ENCODE data around the gene CAMSAP1. TPM values are rescaled to one million over a fixed set of nuclear protein-coding genes. Genes with fewer than 3 reads are reported as not detected.

Gene CAMSAP1
- total and polyA plus RNA-seq, 7 donors: 2.3 to 37.7 (median 19.4) TPM

DNA sequence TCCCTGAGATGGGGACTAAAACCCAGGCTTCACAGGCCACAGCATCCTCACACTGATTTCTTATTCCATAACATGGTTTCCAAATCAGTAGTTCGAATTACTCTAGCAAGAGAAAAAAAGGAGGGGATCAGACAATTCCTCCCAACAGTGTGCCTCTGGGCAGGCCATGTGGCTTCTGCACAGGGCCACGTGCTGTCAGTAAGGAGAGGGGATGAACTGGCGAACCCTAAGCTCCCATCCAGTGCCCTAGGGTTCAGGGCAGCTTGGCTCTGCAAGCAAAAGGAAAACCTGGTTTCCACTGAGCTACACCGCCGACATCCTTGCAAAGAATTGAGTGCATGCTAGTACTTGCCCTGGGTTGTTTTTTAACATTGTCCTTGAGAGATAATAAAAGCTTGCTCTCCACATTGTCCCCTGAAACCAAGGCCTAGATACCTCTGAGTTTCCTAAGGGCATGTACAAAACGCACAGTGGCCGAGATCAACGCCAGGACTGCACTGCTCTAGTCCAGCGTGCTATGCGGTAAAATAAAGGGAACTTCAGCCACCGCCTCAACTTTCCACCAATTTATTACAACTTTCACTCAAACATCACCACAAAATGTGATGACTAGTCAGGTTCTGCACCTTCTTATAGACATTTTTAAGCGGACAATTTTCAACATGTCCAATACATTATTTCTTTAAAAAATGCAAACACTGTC lies 4.5 kb downstream of the CAMSAP1 start:
- Histone ChIP-seq H3K36me3 (no peaks in the 10 kb centered on the region), H3K27me3 (no peaks in the 10 kb centered on the region), H3K27ac (no peak overlapping the region), H3K4me1 (peaks cover 0 to 31% (median 18%) of the 10 kb centered on the region in 4 donors), H3K4me3 (no peak overlapping the region), H3K9me3 (no peaks in the 10 kb centered on the region)
- TF ChIP-seq POLR2A (IDR thresholded peaks at IDR 0.05) (no peak), POLR2AphosphoS5 (IDR thresholded peaks at IDR 0.05) (no peak)
- no peak for DNase-seq
- intact Hi-C loops (cut with DNase I): no loop called here
- 94% methylated on average over 12 of the region's 12 CpGs for WGBS, 2 donors

DNA sequence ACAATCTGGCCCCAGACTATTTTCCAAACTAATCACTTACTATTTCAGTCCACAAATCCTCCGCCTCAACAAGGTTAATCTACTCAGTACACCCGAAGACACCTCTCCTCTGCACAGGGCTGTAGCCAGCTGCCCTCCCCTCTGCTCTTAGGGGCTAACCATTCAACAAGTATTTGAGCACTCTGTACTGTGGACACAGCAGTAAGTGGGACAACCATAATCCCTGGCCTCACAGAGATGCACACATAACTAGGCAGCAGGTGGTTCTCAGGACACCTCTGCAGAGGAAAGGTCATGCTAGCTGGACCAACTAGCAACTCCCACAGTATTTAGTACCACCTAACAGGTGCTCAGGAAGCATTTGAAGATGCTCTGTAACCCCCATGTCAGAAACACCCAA lies 5.5 kb downstream of the CAMSAP1 start:
- Histone ChIP-seq H3K4me3 (no peak overlapping the region), H3K9me3 (no peaks in the 10 kb centered on the region), H3K4me1 (peaks cover 0 to 34% (median 18%) of the 10 kb centered on the region in 4 donors), H3K36me3 (no peaks in the 10 kb centered on the region), H3K27me3 (no peaks in the 10 kb centered on the region), H3K27ac (no peak overlapping the region)
- WGBS, 2 donors: 94% methylated on average over 2 of the region's 2 CpGs
- DNase-seq: no peak
- TF ChIP-seq, protein P1, sequence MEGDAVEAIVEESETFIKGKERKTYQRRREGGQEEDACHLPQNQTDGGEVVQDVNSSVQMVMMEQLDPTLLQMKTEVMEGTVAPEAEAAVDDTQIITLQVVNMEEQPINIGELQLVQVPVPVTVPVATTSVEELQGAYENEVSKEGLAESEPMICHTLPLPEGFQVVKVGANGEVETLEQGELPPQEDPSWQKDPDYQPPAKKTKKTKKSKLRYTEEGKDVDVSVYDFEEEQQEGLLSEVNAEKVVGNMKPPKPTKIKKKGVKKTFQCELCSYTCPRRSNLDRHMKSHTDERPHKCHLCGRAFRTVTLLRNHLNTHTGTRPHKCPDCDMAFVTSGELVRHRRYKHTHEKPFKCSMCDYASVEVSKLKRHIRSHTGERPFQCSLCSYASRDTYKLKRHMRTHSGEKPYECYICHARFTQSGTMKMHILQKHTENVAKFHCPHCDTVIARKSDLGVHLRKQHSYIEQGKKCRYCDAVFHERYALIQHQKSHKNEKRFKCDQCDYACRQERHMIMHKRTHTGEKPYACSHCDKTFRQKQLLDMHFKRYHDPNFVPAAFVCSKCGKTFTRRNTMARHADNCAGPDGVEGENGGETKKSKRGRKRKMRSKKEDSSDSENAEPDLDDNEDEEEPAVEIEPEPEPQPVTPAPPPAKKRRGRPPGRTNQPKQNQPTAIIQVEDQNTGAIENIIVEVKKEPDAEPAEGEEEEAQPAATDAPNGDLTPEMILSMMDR (IDR thresholded peaks at IDR 0.05): no peak
- TF ChIP-seq POLR2AphosphoS5 (IDR thresholded peaks at IDR 0.05) (no peak), EP300 (IDR thresholded peaks at IDR 0.05) (no peak), POLR2A (IDR thresholded peaks at IDR 0.05) (no peak)
- intact Hi-C loops (cut with DNase I): no loop called here

DNA sequence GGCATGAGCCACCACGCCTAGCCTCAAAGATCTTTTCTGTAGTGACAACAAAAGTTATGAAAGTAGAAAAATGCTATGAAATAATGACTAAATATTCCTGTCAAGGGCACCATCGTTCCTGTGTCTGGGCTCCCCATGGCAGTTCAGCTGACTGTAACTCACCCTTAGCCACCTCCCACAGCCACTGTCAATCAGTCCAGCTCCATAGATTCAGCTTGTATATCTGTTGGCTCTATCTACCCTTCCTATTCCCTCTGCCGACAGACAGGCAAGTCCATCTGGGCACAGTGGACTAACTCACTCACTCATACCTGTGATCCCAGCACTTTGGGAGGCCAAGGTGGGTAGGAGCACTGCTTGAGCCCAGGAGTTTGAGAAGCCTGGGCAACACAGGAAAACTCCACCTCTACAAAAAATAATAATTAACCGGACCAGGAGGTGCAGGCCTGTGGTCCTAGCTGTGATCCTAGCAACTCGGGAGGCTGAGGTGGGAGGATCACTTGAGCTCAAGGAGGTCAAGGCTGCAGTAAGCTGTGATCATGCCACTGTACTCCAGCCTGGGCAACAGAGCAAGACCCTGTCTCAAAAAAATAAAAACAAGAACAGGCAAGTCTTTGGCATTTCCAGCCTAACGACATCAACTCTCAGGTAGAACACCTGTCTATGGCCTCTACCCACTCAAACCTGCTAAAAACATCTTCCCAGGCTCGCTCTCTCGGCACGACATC lies 6.2 kb downstream of the CAMSAP1 start:
- Histone ChIP-seq H3K4me3 (no peak overlapping the region), H3K27ac (no peak overlapping the region), H3K4me1 (peaks cover 0 to 37% (median 19%) of the 10 kb centered on the region in 4 donors), H3K36me3 (no peaks in the 10 kb centered on the region), H3K27me3 (no peaks in the 10 kb centered on the region), H3K9me3 (no peaks in the 10 kb centered on the region)
- WGBS, 2 donors: 95 to 96% methylated on average over 9 of the region's 9 CpGs
- no peak for TF ChIP-seq EP300 (IDR thresholded peaks at IDR 0.05)
- TF ChIP-seq POLR2AphosphoS5 (IDR thresholded peaks at IDR 0.05): no peak
- no peak for TF ChIP-seq POLR2A (IDR thresholded peaks at IDR 0.05)
- TF ChIP-seq, protein P1 (IDR thresholded peaks at IDR 0.05): no peak
- no peak for DNase-seq
- intact Hi-C loops (cut with DNase I): no loop called here

DNA sequence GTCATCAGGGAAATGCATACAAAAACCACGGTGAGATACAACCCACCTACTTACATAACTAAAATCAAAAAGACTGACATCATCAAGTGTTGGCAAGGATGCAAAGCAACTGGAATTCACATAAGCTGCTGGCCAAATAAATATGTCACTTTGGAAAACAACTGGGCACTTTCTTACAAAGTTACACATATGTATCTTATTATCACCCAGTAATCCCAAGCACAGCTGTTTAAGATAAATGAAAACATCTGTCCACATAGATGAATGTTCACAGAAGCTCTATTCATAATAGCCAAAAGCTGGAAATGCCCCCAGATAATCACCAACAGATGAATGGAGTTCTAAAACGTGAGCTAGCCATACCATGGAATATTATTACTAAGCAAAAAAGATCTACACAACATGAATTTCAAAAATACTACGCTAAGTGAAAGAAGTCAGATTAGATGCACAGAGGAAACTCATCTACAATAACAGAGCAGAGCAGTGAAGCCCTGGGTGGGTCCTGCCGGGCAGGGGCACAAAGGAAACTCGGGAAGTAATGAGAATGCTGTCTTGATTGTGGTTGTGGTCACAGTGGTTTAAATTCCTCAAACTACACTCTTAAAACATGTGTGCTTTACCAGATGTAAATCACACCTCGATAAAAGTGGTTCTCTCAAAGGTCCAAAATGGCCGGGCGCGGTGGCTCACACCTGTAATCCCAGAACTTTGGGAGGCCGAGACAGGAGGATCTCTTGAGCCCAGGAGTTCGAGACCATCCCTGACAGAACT lies 8.5 kb downstream of the CAMSAP1 start:
- Histone ChIP-seq H3K27me3 (no peaks in the 10 kb centered on the region), H3K36me3 (no peaks in the 10 kb centered on the region), H3K27ac (no peak overlapping the region), H3K4me3 (no peak overlapping the region), H3K4me1 (peaks cover 0 to 23% (median 5%) of the 10 kb centered on the region in 4 donors), H3K9me3 (no peaks in the 10 kb centered on the region)
- whole genome bisulfite sequencing, 2 donors: 77 to 88% methylated on average over 11 of the region's 11 CpGs
- TF ChIP-seq POLR2A (IDR thresholded peaks at IDR 0.05): no peak
- no peak for TF ChIP-seq EP300 (IDR thresholded peaks at IDR 0.05)
- TF ChIP-seq POLR2AphosphoS5 (IDR thresholded peaks at IDR 0.05): no peak
- TF ChIP-seq, protein P1 (IDR thresholded peaks at IDR 0.05): no peak
- no peak for DNase-seq
- intact Hi-C loops (cut with DNase I): no loop called here

DNA sequence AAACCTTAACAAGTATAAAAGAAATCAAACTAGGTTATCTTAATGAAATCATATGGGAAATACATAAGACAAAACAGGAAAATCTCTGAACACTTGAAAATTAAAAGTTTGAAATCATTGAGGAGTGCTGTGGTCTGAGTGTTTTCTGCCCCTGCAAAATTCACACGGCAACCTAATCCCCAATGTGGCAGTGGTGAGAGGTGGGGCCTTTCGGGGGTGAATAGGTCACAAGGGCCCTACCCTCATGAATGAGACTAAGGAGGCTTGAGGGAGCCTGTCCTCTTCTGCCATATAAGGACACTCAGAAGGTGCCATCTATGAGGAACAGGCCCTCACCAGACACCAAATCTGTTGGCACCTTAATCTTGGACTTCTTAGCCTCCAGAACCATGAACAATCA lies 10.7 kb downstream of the CAMSAP1 start:
- 94 to 95% methylated on average over 2 of the region's 2 CpGs for WGBS, 2 donors
- no peak for DNase-seq
- H3K4me3 ChIP-seq: no peak overlapping the region
- no peaks in the 10 kb centered on the region for H3K9me3 ChIP-seq
- TF ChIP-seq, protein P1 (IDR thresholded peaks at IDR 0.05): no peak
- TF ChIP-seq POLR2A (IDR thresholded peaks at IDR 0.05) (no peak), POLR2AphosphoS5 (IDR thresholded peaks at IDR 0.05) (no peak), EP300 (IDR thresholded peaks at IDR 0.05) (no peak)
- H3K36me3 ChIP-seq: no peaks in the 10 kb centered on the region
- intact Hi-C loops (cut with DNase I): no loop called here
- no peaks in the 10 kb centered on the region for H3K27me3 ChIP-seq
- no peak overlapping the region for H3K27ac ChIP-seq
- peaks cover 0 to 14% (median 6%) of the 10 kb centered on the region in 4 donors for H3K4me1 ChIP-seq
